H4 (cell line): ENCODE measurements around the gene PMM2. TPM values are rescaled to one million over a fixed set of nuclear protein-coding genes. Genes with fewer than 3 reads are reported as not detected.
"Not testable (repeated sequence)": the region's sequence is repeated elsewhere in the genome, so short reads cannot be mapped to it uniquely, and the experiment has no call there.

Experiments
- DNase-seq: peaks from one replicate; pipeline ENCODE4 v3.0.0-alpha.2; 2015; ENCODE audit warnings: low spot score
- total RNA-seq: library from RNA; depleted of rRNA; stranded (reverse); fragments of >200 nt; shearing (Covaris generic); gene quantifications from 2 replicates; pipeline ENCODE4 v1.2.3, GENCODE V29; 2014

The PMM2 gene
- total RNA-seq, 1 experiment from 2014 or later: 34.9 TPM

DNA sequence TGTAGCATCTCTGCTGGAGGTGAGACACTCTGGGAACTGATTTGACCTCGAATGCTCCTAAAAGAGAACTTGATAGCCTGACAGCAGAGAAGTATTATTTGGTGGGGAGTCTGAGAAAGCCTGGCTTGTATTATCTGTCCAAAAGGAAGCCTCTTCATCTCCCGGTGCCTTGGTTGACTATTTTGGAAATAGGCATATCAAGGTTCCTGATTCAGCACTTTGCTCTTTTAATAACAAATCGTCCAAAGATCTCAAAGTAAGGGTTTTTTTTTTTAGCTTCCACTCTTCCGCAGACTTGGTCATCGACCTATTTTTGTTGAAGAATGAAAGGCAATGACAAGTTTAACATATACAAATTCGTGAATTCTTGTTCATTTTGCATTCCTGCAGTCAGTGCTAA lies 15.0 kb upstream of the PMM2 start:
- no peak for DNase-seq

GRCh38 chr16:8785408-8785807 lies 12.2 kb upstream of the PMM2 start:
- DNase-seq: no peak

DNA sequence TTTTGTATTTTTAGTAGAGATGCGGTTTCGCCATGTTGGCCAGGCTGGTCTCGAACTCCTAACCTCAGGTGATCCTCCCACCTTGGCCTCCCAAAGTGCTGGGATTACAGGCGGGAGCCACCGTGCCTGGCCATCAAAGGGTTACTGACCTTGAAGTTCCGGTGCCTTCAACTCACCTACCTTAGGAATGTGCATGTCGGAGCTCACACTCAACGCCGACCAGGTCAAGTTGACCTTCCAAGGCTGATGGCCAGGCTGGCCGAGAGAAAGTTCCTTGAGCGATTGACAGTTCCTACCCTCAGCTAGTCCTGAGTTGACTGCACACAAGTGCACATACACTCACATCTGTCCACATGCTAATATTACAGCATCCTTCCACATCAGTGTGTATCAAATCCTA lies 11.3 kb upstream of the PMM2 start:
- not testable (repeated sequence) for DNase-seq

GRCh38 chr16:8788578-8789172 lies 9.0 kb upstream of the PMM2 start:
- no peak for DNase-seq

- no peak for DNase-seq
Observed at GRCh38 chr16:8795091-8795490, 2.5 kb upstream of the PMM2 start.

DNA sequence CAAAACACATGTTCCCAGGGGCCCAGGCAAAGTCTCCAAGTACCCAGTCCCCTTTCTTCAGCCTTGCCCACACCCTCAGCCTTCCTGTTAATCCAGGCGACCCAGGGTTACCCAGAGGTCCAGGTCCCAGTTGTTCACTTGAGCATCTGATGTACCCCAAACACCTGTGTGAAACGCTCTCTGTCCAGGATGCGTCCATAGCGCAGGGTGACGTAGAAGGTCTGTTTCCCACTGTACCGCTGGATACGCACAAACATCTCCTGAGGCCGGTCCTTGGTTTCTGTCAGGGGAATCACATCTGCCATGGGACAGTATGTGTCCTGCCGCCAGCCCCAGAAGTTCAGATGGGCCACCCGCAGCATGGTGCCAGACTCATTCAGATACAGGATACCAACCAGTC lies 1.8 kb upstream of the PMM2 start:
- no peak for DNase-seq

DNA sequence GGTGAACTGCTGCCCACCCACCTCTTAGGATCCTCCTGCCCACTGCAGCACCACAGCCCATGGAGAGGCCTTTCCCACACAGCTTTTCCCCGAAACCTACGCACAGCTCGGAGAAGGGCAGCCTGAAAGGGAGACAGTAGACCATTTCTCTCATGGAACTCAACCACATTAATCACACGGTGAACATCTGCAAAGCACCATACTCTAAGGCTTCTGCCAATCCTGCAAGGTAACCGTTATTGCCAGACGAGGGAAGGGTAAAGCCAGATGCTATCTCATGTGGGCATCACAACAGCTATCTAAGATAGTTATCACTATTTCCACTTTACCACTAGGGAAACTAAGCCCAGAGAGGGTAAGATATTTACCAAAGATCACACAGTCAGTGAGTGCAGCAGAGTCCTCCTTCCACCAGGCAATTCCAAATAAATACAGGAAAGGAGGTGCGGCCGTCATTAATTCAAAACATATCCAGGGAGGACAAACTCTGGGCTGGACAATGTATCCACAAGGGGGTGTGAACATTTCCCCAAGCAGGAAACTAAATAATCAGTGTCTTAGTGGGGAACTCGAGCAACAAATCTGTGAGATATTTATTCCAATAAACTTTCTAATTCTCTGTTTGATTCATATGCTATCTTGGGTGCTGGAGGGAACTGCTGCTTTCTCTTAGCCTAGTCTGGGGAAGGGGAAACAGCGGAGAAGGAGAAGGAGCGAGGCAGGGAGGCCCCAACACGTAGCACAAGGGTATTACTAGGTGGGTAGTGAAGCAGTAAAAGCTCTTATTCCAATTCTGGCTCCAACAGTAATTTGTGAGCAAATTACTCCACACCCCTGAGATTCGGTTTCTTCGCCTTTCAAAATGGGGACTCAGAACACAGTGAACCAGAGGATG lies 923 bp upstream of the PMM2 start:
- no peak for DNase-seq

DNA sequence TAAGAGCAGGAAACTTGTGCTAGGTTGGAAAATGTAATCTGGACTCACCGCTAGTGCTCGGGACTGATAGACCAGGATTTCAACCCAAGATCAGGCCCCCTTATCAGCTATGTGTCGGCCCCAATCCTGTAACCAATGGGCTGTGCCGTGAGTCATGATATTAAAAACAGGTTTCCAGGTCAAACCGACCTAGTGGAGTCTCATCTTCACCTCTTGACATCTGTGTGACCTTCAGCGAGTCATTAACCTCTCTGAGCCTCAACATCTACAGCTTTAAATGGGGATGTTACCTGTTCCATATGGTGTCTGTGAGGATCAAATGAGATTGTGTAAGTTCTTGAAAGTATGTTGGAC lies 512 bp downstream of the PMM2 start:
- DNase-seq: no peak

DNA sequence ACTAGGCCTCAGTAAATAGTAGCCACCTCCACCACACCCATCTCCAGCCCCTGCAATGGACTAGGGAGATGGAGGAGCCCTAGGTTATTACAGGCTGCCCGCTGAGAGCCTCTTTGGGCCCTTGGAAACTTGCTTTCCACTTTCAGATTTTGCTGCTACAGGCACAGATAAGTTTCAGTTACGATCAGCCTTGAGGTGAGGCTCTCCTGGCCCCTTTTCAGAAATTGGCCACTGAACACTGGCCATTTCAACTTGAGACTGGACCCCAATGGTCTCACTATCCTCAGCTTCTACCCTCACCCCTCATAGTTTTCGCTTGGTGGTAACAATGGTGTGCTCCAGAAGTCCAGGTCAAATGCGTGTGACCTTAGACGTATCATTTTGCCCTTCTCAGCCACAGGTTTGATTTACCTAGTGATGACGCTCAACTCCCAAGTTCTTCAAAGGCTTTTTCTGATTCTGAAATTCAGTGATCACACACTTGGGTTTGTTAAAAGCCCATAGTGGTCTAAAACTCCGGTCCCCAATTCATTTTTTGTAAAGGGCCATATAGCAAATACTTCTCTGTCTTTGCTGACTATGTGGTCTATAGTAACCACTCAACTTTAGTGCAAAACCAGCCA lies 1.0 kb downstream of the PMM2 start:
- DNase-seq: no peak

DNA sequence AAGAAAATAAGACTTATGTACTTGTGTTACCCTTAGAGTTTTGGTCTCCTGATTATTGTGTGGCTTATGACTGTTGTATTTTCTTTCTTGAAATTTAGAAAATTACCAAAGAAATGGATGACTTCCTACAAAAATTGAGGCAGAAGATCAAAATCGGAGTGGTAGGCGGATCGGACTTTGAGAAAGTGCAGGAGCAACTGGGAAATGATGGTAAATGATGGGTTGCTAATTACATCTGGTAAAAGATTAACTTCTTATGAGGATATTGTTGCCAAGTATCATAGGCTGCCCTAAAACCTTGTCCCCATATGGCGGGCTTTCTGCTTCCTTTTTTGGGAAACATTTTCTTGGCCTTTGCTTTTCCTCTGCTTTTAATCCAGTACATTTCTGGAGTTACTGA lies 4.1 kb downstream of the PMM2 start:
- no peak for DNase-seq

- DNase-seq: not testable (repeated sequence)
Observed at GRCh38 chr16:8803733-8804132, 6.1 kb downstream of the PMM2 start.

DNA sequence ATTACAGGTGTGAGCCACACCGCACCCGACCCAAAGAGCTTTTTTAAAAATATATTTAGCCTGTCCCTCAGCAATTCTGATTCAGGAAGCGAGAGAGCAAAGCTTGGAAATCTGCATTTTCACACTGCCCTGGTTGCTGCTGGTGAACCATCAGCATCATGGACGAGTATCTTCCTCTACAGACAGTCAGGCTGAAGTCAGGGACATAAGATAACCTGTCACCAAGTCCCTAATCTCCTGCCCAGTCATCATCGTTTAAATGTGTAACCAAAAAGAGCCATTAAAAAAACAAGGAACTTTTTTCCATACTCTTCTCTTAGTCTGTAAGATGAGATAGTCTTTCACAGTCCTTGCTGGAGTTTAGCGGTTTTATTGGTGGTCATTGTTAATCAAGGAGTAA lies 6.7 kb downstream of the PMM2 start:
- DNase-seq: no peak

DNA sequence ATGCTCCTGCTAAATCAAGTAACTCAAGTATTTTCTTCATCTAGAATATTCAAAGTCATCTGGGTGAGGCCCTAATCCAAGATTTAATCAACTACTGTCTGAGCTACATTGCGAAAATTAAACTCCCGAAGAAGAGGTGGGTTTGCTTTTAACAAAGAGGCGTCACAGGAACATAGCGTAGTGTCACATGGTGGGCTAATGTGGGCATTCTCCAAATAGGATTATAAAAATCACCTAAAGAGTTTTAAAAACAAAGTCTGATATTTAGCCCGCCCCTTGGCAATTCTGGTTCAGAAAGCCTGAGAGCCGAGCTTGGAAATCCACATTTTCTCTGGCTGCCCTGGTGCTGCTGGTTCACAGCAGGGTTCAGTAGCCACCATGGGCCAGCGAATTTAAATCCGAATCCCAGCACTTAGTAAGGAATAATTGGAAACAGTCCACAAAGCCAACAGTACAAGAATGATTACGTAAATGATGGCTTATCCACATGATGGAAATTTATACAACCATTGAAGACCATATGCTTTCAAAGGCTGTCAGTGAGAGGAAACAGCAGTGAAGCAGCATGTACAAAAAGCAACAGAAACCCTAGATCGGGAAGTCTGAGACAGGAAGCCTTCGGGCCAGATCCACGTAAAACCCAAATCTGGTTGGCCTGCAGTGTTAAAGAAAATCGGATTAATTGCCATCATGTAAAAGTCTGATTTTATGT lies 8.8 kb downstream of the PMM2 start:
- no peak for DNase-seq

GRCh38 chr16:8807189-8807588 lies 9.6 kb downstream of the PMM2 start:
- DNase-seq: no peak

DNA sequence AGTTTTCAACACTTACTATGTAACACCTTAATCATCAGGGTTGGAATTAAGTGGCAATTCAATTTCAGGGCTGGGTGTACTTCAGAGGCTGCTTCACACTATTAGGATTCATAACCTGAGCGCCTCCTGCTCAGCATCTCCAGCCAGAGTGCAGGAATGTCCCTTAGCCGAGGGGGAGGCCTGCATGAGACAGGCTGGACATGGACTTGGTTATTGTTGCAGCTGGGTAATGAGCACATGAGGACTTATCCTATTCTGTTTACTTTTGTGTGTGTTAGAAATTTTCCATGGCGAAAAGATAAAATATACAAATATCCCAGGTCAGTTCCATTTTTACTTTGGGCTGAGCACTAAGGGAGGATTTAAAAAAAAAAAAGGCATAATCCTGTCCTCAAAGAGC lies 10.4 kb downstream of the PMM2 start:
- DNase-seq: no peak

DNA sequence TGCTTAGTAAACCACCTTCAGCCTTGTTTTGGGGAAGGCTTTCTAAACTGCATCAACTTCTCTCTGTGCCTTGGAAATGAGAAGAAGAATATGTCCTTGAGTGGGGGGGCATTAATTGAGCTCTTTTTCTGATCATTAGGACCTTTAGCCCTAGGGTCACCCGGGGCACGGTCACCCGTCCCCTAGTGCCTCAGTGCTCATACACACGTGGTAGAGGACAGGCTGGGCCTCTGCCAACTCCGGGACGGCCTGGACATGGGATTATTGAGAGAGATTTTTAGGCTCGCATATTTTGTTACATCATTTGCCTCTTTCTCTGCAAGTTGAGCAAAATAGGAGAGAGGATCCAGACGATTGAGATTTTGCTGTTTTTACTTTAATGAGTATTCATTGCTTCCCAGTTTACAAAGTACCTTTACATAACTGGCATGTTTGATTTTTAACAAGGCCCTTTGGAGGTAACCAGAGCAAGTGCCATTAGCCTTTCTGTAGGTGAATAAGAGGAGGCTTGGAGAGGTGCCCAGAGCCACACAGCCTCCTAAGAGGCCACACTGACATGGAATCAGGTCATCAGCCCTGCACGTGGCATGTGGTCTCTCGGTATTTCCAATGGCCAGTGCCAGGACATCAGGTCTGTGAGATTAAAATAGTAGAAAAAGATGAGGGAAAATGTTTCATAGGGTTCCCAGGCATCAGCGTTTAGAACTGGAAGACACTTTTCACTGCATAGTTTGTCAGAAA lies 11.1 kb downstream of the PMM2 start:
- DNase-seq: no peak

- DNase-seq: no peak
Observed at GRCh38 chr16:8812162-8812843, 14.7 kb downstream of the PMM2 start.

DNA sequence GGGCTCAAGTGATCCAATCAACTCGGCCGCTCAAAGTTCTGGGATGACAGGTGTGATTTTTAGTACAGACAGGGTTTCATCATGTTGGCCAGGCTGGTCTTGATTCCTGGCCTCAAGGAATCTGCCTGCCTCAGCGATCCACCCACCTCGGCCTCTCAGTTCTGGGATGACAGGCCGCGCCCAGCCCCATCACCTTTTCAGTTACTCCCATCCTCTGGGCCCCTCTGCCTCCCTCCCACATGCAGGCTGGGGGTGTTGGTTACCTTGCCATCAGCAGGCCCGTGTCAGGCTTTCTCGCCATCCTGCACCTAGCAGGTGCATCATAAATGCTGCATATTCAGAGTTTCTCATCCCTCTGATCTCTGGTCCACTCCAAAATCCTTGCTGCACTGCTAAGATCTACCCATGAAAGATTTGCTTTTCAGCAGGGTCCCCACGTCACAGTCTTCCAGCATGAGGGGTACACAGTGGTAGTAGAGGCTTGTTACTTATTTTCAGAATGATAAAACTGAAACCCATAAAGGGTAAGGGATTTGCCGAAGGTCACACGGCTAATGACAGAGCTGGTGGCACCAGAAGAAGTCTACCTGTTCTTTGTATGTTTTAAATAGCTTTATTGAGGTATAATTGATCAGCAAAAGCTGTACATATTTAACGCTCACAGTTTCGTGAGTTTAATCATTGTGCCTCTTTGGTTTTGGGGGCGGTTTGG lies 16.6 kb downstream of the PMM2 start:
- DNase-seq: no peak

- no peak for DNase-seq
Observed at GRCh38 chr16:8816967-8817655, 19.5 kb downstream of the PMM2 start.
